GM23248 (cell line): ENCODE results near the gene GYS1.

Experiments used
- EZH2 ChIP-seq: fragments of 200-600 bp; sonication (generic); IDR thresholded peaks from 2 replicates; pipeline ENCODE4 v1.6.1; 2018; ENCODE audit warnings: antibody characterized with exemption, mild to moderate bottlenecking; ENCODE audit not compliant: insufficient read depth, poor library complexity, severe bottlenecking
- EZH2phosphoT487 ChIP-seq: fragments of 200-600 bp; sonication (generic); IDR thresholded peaks from 2 replicates; pipeline ENCODE4 v1.6.1; 2018; ENCODE audit warnings: antibody characterized with exemption, moderate library complexity, mild to moderate bottlenecking, low read depth; ENCODE audit not compliant: insufficient read depth

DNA sequence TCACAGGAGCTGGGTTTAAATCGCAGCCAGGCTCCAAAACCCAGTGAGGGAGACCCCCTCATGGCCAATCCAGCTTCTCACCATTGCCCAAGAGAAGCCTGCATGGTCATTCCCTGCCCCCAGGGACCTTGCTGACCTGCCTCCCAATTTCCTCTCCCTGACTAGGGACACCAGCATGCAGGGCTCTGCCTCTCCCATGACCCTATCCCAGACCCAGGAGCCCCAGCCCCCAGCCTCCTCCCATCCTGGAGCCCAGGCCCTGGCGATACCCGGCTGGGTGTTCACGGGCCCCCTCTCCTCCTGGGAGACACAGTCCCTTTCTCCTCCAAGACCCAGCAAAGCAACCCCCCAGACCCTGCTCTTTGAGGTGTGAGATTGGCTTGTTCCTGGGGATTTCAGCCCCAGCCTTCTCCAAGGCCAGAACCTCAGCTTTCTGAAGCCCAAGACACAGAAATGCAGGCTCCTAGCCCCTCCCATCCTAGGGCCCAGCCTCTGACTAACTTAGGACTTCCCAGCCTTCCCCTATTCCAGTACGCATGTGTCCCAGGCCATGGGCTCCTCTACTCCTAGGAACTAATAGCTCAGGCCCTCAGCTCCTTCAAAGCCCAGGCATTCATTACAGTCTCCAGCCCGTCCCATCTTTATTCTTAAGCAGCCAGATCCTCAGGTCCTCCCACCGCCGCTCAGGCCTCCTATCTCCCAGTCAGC lies 1.1 kb downstream of the GYS1 start:
- no peak for TF ChIP-seq EZH2
- TF ChIP-seq EZH2phosphoT487: no peak
